Measurements from ENCODE around the gene MUC13. TPM values are rescaled to one million over a fixed set of nuclear protein-coding genes. Genes with fewer than 3 reads are reported as not detected.
A peak's percentile ranks its signal among the peaks of the same experiment; 100 is the strongest.

The MUC13 gene
- total RNA-seq, 1 donor from 2014 or later, result 1.4 TPM

- DNase-seq (ENCODE audit: low spot score), result no peak
These were observed 30.4 kb downstream of the MUC13 start for GRCh38 chr3:124903896-124904834.

- no peak for DNase-seq (ENCODE audit: low spot score)
These were observed 37.6 kb downstream of the MUC13 start for GRCh38 chr3:124896824-124897526.

- DNase-seq (ENCODE audit: low spot score), result no peak
These were observed 38.8 kb downstream of the MUC13 start for GRCh38 chr3:124895756-124896155.

- DNase-seq (ENCODE audit: low spot score), result no peak
These were observed 41.0 kb downstream of the MUC13 start for GRCh38 chr3:124893526-124893925.

- no peak for DNase-seq (ENCODE audit: low spot score)
These were observed 43.9 kb downstream of the MUC13 start for GRCh38 chr3:124890573-124891190.

GRCh38 chr3:124888482-124889441 is 45.8 kb downstream of the MUC13 start:
- DNase-seq (ENCODE audit: low spot score), result no peak

- no peak for DNase-seq (ENCODE audit: low spot score)
These were observed 46.6 kb downstream of the MUC13 start for GRCh38 chr3:124887932-124888298.

- DNase-seq (ENCODE audit: low spot score), result peak; percentile 90
These were observed 47.2 kb downstream of the MUC13 start, which contains the start of gene ITGB5 for GRCh38 chr3:124887177-124887931. Gene ITGB5, minus strand, starts transcription at chr3:124887365. Its CDS starts 365 bp downstream, at chr3:124887000.

GRCh38 chr3:124886168-124887056 is 48.1 kb downstream of the MUC13 start:
- DNase-seq (ENCODE audit: low spot score), result peak; percentile 54

GRCh38 chr3:124885466-124886167 is 48.9 kb downstream of the MUC13 start:
- no peak for DNase-seq (ENCODE audit: low spot score)

GRCh38 chr3:124884474-124885101 is 50.0 kb downstream of the MUC13 start:
- DNase-seq (ENCODE audit: low spot score), result no peak

- DNase-seq (ENCODE audit: low spot score), result no peak
These were observed 50.6 kb downstream of the MUC13 start for GRCh38 chr3:124883766-124884473.

- DNase-seq (ENCODE audit: low spot score), result peak; percentile 37
These were observed 51.5 kb downstream of the MUC13 start for GRCh38 chr3:124882816-124883747.

GRCh38 chr3:124881976-124882697 is 52.4 kb downstream of the MUC13 start:
- no peak for DNase-seq (ENCODE audit: low spot score)

- no peak for DNase-seq (ENCODE audit: low spot score)
These were observed 55.2 kb downstream of the MUC13 start for GRCh38 chr3:124879337-124879680.

All from umbilical cord (tissue), 2 donors.